Fibroblast of skin of back (primary cell): ENCODE data around the gene KIR3DL2. TPM values are rescaled to one million over a fixed set of nuclear protein-coding genes. Genes with fewer than 3 reads are reported as not detected.
"Not testable (repeated sequence)": the region's sequence is repeated elsewhere in the genome, so short reads cannot be mapped to it uniquely, and the experiment has no call there.

Source experiments
- DNase-seq: peaks from one replicate; pipeline ENCODE4 v3.0.0-alpha.2; 2013
- polyA plus RNA-seq, 2 experiments: library from polyadenylated mRNA; unstranded; fragments of 120-200 nt; gene quantifications; one replicate each; pipeline ENCODE4 v1.2.1, GENCODE V29; 2013; ENCODE audit not compliant: insufficient read length in 2 of 2

Gene KIR3DL2
- not detected for polyA plus RNA-seq (2013, experiment 1 of 2; ENCODE audit: insufficient read length)
- polyA plus RNA-seq (2013, experiment 2 of 2; ENCODE audit: insufficient read length) = not detected

DNA sequence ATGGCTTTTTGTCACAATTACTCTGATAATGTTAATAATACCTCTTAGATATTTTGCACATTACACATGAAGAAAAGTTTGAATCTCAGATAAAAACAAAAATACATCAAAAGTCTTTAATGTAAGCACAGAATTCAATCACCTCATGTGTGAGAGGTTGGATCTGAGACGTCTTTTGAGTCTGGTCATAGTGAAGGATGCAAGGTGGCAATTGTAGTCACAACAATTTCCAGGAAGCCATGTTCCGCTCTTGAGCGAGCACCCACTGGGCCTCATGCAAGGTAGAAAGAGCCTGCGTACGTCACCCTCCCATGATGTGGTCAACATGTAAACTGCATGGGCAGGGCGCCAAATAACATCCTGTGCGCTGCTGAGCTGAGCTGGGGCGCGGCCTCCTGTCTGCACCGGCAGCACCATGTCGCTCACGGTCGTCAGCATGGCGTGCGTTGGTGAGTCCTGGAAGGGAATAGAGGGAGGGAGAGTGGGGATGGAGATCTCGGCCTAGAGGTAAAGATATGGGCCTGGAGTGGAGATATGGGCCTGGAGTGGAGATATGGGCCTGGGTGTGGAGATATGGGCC lies at the start of gene KIR3DL2:
KIR3DL2 (plus strand) TSS at position 383 of the 580 bp plus-strand sequence; CDS start at position 416, 33 bp downstream.
- not testable (repeated sequence) for DNase-seq

DNA sequence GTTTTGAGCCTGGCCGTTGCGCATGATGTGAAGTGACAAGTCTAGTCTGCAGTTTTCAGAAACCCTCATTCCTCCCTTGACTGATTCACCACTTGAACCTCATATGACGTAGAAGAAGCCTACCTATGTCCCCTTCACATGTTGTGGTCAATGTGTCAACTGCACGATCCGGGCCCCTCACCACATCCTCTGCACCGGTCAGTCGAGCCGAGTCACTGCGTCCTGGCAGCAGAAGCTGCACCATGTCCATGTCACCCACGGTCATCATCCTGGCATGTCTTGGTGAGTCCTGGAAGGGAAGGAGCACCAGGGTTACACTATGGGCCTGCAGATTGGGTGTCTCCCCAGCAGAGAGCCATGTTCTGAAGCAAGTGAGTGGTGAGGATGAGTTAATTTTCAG lies 46.8 kb upstream of the KIR3DL2 start, which contains the start of gene KIR2DL4:
KIR2DL4 (plus strand) TSS at position 201 of the 400 bp plus-strand sequence; CDS start at position 243, 42 bp downstream.
- DNase-seq = no peak

DNA sequence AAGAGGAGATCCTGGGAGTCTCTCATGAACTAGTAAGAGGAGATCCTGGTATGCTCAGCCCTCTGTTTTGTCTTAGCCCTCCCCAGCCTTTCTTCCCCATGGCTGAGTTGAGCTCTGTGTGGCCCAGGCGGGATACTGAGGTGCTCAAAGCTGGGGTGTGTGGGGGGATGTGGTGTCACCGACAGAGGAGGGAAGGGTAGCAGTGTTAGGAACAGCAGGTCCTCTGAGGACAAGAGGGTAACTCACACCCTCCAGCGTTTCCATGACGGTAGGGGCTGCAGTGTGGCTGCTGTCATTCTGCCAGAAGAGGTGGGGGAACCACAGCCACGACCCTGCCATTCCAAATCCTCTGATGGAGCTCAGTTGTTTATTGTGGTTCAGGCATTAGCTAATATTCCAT lies 46.1 kb upstream of the KIR3DL2 start:
- DNase-seq = no peak

DNA sequence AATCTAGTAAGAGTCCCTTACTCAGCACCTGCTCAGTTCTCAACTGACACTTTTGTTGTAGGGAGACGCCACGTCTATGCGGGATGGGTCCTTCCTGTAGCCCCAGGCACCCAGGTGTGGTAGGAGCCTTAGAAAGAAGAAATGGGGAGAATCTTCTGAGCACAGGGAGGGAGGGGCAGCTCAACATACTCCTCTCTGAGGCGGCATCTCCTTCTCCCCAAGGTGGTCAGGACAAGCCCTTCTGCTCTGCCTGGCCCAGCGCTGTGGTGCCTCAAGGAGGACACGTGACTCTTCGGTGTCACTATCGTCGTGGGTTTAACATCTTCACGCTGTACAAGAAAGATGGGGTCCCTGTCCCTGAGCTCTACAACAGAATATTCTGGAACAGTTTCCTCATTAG lies 45.7 kb upstream of the KIR3DL2 start:
- no peak for DNase-seq

DNA sequence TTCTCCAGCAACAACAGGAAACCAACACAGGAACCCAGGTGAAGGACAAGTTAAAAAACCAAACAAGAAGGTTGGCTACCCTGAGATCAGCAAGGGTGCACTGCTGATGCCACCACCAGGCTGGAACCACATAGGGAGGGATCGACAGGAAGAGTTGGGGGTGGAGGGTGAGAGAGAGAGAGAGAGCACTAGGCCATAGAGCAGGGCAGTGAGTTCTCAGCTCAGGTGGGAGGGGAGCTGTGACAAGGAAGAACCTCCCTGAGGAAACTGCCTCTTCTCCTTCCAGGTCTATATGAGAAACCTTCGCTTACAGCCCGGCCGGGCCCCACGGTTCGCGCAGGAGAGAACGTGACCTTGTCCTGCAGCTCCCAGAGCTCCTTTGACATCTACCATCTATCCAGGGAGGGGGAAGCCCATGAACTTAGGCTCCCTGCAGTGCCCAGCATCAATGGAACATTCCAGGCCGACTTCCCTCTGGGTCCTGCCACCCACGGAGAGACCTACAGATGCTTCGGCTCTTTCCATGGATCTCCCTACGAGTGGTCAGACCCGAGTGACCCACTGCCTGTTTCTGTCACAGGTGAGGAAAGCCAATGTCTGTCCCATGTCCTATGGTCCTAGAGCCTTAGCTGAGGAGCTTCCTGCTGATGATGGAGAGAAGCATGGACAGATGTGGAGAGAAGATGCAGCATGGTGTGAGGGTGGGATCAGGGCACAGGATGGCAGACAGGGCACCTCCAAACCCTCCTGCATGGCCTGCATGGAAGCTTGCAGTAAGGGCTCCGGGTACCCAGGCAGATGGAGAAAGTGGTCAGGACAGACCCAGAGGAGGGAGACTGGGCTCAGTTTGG lies 44.4 kb upstream of the KIR3DL2 start:
- no peak for DNase-seq

DNA sequence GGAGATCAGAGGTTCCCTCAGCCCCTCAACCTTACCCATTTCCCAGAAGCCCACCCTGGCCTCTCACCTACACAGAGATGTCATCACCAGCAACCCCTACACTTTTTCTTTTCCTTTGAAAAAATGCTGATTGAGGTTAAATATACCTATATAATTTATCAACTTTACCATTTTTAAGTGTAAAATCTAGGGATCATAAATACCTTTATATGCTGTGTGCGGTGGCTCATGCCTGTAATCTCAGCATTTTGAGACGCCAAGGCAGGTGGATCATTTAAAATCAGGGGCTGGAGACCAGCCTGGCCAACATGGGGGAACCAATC lies 43.8 kb upstream of the KIR3DL2 start:
- no peak for DNase-seq

DNA sequence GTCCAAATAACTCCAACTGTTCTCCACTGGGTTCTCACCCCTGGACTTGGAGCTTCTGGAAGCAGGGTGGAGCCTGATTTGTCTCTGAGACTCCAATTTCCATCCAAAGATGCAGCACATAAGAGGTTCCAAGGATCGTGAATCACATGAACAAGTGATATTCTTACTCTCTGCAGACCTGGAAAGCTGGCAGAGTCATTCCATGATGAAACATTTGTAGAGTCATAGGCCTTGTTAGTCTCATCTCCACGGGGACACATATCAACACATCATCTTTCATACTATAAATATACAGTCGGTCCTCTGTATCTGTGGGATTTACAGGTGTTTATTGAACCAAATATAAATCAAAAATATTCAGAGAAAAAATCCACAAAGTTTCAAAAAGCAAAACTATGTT lies 35.7 kb upstream of the KIR3DL2 start:
- not testable (repeated sequence) for DNase-seq

DNA sequence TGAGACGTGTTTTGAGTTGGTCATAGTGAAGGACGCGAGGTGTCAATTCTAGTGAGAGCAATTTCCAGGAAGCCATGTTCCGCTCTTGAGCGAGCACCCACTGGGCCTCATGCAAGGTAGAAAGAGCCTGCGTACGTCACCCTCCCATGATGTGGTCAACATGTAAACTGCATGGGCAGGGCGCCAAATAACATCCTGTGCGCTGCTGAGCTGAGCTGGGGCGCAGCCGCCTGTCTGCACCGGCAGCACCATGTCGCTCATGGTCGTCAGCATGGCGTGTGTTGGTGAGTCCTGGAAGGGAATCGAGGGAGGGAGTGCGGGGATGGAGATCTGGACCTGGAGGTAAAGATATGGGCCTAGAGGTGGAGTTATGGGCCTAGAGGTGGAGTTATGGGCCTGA lies 34.0 kb upstream of the KIR3DL2 start, which contains the start of gene KIR3DL1:
KIR3DL1 (plus strand) TSS at position 218 of the 400 bp plus-strand sequence.
- not testable (repeated sequence) for DNase-seq

DNA sequence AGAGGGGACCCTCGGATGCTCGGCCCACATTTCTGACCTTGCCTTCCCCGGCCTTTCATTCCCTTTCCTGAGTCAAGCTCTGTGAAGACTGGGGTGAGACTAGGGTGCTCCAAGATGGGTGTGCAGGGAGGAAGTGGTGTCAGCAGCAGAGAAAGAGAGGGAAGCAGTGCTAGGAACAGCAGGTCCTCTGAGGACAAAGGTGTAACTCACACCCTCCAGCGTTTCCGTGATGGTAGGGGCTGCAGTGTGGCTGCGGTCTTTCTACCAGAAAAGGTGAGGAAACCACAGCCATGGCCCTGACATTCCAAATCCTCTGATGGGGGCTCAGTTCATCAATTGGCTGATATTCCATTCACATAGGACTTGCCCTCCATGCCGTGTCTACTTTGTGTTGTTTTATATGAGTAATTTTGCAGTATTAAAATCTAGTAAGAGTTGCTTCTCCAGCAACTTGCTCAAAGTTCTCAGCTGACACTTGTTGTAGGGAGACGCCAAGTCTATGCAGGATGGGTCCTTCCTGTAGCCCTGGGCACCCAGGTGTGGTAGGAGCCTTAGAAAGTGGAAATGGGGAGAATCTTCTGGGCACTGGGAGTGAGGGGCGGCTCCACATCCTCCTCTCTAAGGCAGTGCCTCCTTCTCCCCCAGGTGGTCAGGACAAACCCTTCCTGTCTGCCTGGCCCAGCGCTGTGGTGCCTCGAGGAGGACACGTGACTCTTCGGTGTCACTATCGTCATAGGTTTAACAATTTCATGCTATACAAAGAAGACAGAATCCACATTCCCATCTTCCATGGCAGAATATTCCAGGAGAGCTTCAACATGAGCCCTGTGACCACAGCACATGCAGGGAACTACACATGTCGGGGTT lies 32.3 kb upstream of the KIR3DL2 start:
- no peak for DNase-seq

DNA sequence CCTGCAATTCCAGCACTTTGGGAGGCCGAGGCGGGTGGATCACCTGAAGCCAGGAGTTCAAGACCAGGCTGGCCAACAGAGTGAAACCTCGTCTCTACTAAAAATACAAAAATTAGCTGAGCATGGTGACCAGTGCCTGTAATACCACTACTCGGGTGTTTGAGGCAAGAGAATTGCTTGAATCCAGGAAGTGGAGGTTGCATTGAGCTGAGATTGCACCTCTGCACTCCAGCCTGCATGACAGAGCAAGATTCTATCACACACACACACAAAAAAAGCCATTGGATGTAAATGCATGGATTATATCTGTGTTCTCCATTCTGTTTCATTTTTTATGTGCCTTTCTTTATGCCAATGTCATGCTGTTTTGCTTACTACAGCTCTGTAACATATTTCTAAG lies 25.8 kb upstream of the KIR3DL2 start:
- DNase-seq = not testable (repeated sequence)

DNA sequence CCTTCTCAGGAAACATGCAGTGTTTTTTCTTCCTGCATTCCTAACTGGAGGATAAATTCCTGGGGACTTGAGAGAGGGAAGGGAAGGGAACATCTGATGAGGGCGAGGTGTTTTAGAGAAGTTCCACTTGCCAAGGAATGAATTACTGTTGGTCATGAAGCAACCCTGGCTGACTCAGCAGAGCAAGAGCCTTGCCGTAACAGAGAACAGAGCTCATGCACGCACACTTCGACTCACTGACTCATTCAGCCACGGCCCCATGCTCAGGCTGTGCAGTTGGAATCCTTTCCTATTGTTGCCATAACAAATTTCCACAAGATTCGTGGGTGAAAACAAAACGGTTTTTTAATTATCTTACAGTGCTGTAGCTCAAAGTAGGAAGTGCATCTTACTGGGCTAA lies 24.9 kb upstream of the KIR3DL2 start:
- not testable (repeated sequence) for DNase-seq

DNA sequence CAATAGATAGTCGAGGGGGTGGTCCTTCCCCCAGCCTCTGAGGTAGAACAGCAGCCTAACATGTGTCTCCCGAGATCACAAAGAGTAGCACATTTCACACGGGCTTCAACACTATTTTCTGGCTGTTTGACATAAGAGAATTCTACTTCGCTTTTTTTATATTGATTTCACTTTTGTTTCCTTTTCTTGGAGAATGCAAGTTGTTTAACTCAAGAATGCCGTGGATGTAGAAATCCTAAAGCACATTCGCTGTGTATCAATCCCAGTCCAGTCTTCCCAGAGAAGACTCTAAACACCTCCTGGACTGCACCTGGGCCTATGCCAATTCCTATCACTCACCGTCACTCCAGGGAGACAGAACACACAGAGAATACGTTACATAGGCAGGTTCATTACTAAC lies 22.2 kb upstream of the KIR3DL2 start:
- not testable (repeated sequence) for DNase-seq

DNA sequence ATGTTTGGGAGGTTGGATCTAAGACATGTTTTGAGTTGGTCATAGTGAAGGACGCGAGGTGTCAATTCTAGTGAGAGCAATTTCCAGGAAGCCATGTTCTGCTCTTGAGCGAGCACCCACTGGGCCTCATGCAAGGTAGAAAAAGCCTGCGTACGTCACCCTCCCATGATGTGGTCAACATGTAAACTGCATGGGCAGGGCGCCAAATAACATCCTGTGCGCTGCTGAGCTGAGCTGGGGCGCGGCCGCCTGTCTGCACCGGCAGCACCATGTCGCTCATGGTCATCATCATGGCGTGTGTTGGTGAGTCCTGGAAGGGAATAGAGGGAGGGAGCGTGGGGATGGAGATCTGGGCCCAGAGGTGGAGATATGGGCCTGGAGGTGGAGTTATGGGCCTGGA lies 17.7 kb upstream of the KIR3DL2 start, which contains the start of gene KIR2DS4:
KIR2DS4 (plus strand) TSS at position 181 of the 400 bp plus-strand sequence.
- not testable (repeated sequence) for DNase-seq

DNA sequence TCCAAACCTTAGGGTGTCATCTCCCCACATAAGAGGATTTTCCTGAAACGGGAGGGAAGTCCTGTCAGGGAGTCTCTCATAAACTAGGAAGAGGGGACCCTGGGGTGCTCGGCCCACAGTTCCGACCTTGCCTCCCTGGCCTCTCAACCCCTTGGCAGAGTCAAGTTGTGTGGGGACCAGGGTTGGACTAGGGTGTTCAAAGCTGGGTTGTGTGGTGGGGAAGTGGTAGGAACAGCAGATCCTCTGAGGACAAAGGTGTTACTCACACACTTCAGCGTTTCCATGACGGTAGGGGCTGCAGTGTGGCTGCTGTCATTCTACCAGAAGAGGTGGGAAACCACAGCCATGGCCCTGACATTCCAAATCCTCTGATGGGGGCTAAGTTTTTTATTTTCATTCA lies 15.1 kb upstream of the KIR3DL2 start:
- DNase-seq = not testable (repeated sequence)

DNA sequence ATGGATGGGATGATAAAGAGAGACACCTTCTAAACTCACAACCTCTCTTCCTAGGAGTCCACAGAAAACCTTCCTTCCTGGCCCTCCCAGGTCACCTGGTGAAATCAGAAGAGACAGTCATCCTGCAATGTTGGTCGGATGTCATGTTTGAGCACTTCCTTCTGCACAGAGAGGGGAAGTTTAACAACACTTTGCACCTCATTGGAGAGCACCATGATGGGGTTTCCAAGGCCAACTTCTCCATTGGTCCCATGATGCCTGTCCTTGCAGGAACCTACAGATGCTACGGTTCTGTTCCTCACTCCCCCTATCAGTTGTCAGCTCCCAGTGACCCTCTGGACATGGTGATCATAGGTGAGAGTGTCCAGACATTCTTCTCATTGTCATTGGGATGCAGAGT lies 12.7 kb upstream of the KIR3DL2 start:
- not testable (repeated sequence) for DNase-seq

DNA sequence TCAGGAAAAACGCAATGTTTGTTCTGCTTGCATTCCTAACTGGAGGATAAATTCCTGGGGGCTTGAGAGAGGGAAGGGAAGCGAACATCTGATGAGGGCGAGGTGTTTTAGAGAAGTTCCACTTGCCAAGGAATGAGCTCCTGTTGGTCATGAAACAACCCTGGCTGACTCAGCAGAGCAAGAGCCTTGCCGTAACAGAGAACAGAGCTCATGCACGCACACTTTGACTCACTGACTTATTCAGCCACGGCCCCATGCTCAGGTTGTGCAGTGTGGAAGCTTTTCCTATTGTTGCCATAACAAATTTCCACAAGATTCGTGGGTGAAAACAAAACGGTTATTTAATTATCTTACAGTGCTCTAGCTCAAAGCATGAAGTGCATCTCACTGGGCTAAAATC lies 7.1 kb upstream of the KIR3DL2 start:
- not testable (repeated sequence) for DNase-seq

DNA sequence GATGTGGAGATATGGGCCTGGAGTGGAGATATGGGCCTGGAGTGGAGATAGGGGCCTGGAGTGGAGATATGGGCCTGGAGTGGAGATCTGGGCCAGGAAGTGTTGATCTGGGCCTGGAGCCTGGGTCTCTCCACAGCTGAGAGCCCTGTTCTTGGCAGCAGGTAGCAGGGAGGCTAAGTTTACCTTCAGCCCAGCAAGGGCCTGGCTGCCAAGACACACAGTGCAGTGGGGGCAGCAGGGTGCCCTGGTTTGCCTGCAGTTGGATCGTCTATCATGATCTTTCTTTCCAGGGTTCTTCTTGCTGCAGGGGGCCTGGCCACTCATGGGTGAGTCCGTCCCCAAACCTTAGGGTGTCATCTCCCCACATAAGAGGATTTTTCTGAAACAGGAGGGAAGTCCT lies 687 bp downstream of the KIR3DL2 start:
- DNase-seq = no peak

DNA sequence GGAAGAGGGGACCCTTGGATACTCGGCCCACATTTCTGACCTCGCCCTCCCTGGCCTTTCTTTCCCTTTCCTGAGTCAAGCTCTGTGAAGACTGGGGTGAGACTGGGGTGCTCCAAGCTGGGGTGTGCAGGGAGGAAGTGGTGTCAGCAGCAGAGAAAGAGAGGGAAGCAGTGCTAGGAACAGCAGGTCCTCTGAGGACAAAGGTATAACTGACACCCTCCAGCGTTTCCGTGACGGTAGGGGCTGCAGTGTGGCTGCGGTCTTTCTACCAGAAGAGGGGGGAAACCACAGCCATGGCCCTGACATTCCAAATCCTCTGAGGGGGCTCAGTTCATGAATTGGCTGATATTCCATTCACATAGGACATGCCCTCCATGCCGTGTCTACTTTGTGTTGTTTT lies 1.1 kb downstream of the KIR3DL2 start:
- DNase-seq = no peak

DNA sequence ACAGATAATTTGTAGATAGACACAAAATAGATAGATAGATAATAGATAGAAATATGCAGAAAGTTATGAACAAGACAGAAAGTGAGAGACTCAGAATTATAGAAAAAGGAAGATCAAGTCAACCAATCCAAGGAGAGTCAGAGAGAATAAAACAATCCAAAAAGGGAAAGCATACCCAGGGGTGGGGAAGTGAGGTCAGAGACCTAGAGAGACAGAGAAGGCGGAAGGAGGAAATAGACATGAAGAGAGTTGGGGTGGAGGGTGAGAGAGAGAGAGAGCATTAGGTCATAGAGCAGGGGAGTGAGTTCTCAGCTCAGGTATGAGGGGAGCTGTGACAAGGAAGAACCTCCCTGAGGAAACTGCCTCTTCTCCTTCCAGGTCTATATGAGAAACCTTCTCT lies 5.0 kb downstream of the KIR3DL2 start:
- not testable (repeated sequence) for DNase-seq

DNA sequence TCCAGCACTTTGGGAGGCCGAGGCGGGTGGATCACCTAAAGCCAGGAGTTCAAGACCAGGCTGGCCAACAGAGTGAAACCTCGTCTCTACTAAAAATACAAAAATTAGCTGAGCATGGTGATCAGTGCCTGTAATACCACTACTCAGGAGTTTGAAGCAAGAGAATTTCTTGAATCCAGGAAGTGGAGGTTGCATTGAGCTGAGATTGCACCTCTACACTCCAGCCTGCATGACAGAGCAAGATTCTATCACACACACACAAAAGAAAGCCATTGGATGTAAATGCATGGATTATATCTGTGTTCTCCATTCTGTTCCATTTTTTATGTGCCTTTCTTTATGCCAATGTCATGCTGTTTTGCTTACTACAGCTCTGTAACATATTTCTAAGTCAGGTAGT lies 8.2 kb downstream of the KIR3DL2 start:
- not testable (repeated sequence) for DNase-seq

DNA sequence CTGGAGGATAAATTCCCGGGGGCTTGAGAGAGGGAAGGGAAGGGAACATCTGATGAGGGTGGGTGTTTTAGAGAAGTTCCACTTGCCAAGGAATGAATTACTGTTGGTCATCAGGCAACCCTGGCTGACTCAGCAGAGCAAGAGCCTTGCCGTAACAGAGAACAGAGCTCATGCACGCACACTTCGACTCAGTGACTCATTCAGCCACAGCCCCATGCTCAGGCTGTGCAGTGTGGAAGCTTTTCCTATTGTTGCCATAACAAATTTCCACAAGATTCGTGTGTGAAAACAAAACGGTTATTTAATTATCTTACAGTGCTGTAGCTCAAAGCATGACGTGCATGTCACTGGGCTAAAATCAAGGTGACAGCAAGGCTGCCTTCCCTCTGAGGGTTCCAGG lies 9.2 kb downstream of the KIR3DL2 start:
- DNase-seq = not testable (repeated sequence)

DNA sequence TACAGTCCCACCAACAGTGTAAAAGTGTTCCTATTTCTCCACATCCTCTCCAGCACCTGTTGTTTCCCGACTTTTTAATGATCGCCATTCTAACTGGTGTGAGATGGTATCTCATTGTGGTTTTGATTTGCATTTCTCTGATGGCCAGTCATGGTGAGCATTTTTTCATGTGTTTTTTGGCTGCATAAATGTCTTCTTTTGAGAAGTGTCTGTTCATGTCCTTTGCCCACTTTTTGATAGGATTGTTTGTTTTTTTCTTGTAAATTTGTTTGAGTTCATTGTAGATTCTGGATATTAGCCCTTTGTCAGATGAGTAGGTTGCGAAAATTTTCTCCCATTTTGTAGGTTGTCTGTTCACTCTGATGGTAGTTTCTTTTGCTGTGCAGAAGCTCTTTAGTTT lies 13.2 kb downstream of the KIR3DL2 start:
- DNase-seq = not testable (repeated sequence)

DNA sequence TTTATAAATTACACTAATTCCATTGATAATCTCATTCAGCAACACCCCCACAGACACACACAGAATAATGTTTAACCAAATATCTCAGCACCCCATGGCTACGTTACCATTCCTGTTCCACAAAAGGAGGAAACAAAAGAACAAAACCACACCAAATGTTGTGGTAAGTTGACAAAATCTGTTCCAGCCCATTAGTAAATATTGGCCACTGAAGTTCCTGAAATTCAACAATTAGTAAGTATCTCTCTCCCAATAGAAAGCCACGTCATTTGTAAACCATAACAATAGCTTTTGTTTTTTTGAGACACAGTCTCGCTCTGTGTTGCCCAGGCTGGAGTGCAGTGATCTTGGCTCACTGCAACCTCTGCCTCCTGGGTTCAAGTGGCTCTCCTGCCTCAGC lies 21.5 kb downstream of the KIR3DL2 start:
- DNase-seq = no peak
